WTC11 (cell line): ENCODE data around the gene COL6A3. TPM values are rescaled to one million over a fixed set of nuclear protein-coding genes. Genes with fewer than 3 reads are reported as not detected.

Source experiments
- ATAC-seq: fragments of 200-7000 bp; cut with Tn5 transposase; 2 replicates; pipeline ENCODE4 v1.10.0; 2021; ENCODE audit warnings: mild to moderate bottlenecking, moderate library complexity
- CTCF ChIA-PET: fragments of 300-600 bp; sonication (Branson Sonifier 250); formaldehyde crosslinking; loops from one replicate; lab custom pipeline; 2021; ENCODE audit warnings: antibody characterized with exemption; lab: Charles Lee
- POLR2A ChIA-PET: fragments of 350-600 bp; sonication (Branson Sonifier 250); formaldehyde crosslinking; loops from one replicate; lab custom pipeline; 2021; ENCODE audit warnings: antibody characterized with exemption; lab: Charles Lee
- DNase-seq: peaks from one replicate; pipeline ENCODE4 v3.0.0; 2021; ENCODE audit warnings: low spot score
- H3K27ac Mint-ChIP-seq: 2 replicates; pipeline ENCODE4 v1.8.0; 2021; ENCODE audit warnings: mixed read lengths
- H3K27me3 Mint-ChIP-seq: 2 replicates; pipeline ENCODE4 v1.8.0; 2021; ENCODE audit warnings: low read depth, mild to moderate bottlenecking, moderate library complexity, mixed read lengths
- H3K36me3 Mint-ChIP-seq: 2 replicates; pipeline ENCODE4 v1.8.0; 2021; ENCODE audit warnings: mixed read lengths
- H3K4me1 Mint-ChIP-seq: 2 replicates; pipeline ENCODE4 v1.8.0; 2022; ENCODE audit warnings: mixed read lengths
- H3K4me3 Mint-ChIP-seq: 2 replicates; pipeline ENCODE4 v1.8.0; 2021; ENCODE audit warnings: mild to moderate bottlenecking, moderate library complexity, mixed read lengths
- H3K9me3 Mint-ChIP-seq: 2 replicates; pipeline ENCODE4 v1.8.0; 2021; ENCODE audit warnings: mixed read lengths
- ATF3 ChIP-seq: sonication (generic); formaldehyde crosslinking; conservative IDR thresholded peaks from 2 replicates; pipeline ENCODE4 v1.8.1; 2022; ENCODE audit warnings: mild to moderate bottlenecking, missing genetic modification reagents
- FOXP1 ChIP-seq: sonication (generic); formaldehyde crosslinking; IDR thresholded peaks from 2 replicates; pipeline ENCODE4 v1.8.0; 2022; ENCODE audit warnings: missing genetic modification reagents, mild to moderate bottlenecking, moderate library complexity, borderline replicate concordance
- GABPB1 ChIP-seq: sonication (generic); formaldehyde crosslinking; IDR thresholded peaks from 2 replicates; pipeline ENCODE4 v1.8.1; 2023; ENCODE audit warnings: mild to moderate bottlenecking, missing genetic modification reagents
- GTF2I ChIP-seq: fragments of 250-450 bp; sonication (Bioruptor Pico); conservative IDR thresholded peaks from 2 replicates; pipeline ENCODE4 v1.4.0; 2021; ENCODE audit warnings: mild to moderate bottlenecking
- HMGXB4 ChIP-seq: sonication (generic); formaldehyde crosslinking; IDR thresholded peaks from 2 replicates; pipeline ENCODE4 v1.8.1; 2023; ENCODE audit warnings: mild to moderate bottlenecking, moderate library complexity, missing genetic modification reagents
- JAZF1 ChIP-seq: fragments of 250-450 bp; sonication (Bioruptor Pico); IDR thresholded peaks from 2 replicates; pipeline ENCODE4 v1.9.0; 2021; ENCODE audit warnings: moderate library complexity, mild to moderate bottlenecking, inconsistent platforms
- KAT7 ChIP-seq: sonication (generic); formaldehyde crosslinking; IDR thresholded peaks from 2 replicates; pipeline ENCODE4 v1.8.1; 2023; ENCODE audit warnings: missing genetic modification reagents, mild to moderate bottlenecking, borderline replicate concordance
- MYBL2 ChIP-seq: sonication (generic); formaldehyde crosslinking; IDR thresholded peaks from 2 replicates; pipeline ENCODE4 v1.8.1; 2023; ENCODE audit warnings: mild to moderate bottlenecking, moderate library complexity, missing genetic modification reagents
- NFYB ChIP-seq: sonication (generic); formaldehyde crosslinking; conservative IDR thresholded peaks from 2 replicates; pipeline ENCODE4 v1.8.0; 2022; ENCODE audit warnings: low read depth, missing genetic modification reagents
- NR1H2 ChIP-seq: sonication (generic); formaldehyde crosslinking; IDR thresholded peaks from 2 replicates; pipeline ENCODE4 v1.9.0; 2021; ENCODE audit warnings: mild to moderate bottlenecking, moderate library complexity, missing genetic modification reagents
- NR2C2 ChIP-seq: sonication (generic); formaldehyde crosslinking; IDR thresholded peaks from 2 replicates; pipeline ENCODE4 v1.8.0; 2022; ENCODE audit warnings: mild to moderate bottlenecking, missing genetic modification reagents
- OVOL2 ChIP-seq: fragments of 250-450 bp; sonication (Bioruptor Pico); IDR thresholded peaks from 2 replicates; pipeline ENCODE4 v1.9.0; 2021; ENCODE audit warnings: mild to moderate bottlenecking, borderline replicate concordance
- PREB ChIP-seq: sonication (generic); formaldehyde crosslinking; IDR thresholded peaks from 2 replicates; pipeline ENCODE4 v1.8.1; 2022; ENCODE audit warnings: mild to moderate bottlenecking, missing genetic modification reagents, moderate library complexity, borderline replicate concordance
- RELA ChIP-seq: sonication (generic); formaldehyde crosslinking; IDR thresholded peaks from 2 replicates; pipeline ENCODE4 v1.8.1; 2022; ENCODE audit warnings: missing genetic modification reagents, mild to moderate bottlenecking, borderline replicate concordance
- SMAD3 ChIP-seq: sonication (generic); formaldehyde crosslinking; IDR thresholded peaks from 2 replicates; pipeline ENCODE4 v1.8.0; 2022; ENCODE audit warnings: missing genetic modification reagents, mild to moderate bottlenecking, borderline replicate concordance
- SMAD4 ChIP-seq: sonication (generic); formaldehyde crosslinking; IDR thresholded peaks from 2 replicates; pipeline ENCODE4 v1.8.0; 2022; ENCODE audit warnings: mild to moderate bottlenecking, missing genetic modification reagents
- ZNF263 ChIP-seq: sonication (generic); formaldehyde crosslinking; IDR thresholded peaks from 2 replicates; pipeline ENCODE4 v1.8.1; 2022; ENCODE audit warnings: low read depth, mild to moderate bottlenecking, moderate library complexity, missing genetic modification reagents
- total RNA-seq: library from RNA; stranded (reverse); gene quantifications from 3 replicates; pipeline ENCODE4 v1.2.3, GENCODE V29; 2021
- TF ChIP-seq, protein P1 (sequence below): sonication (generic); formaldehyde crosslinking; IDR thresholded peaks from 2 replicates; pipeline ENCODE4 v1.8.1; 2023; ENCODE audit warnings: mild to moderate bottlenecking, missing genetic modification reagents
- TF ChIP-seq, protein P2 (sequence below): sonication (generic); formaldehyde crosslinking; IDR thresholded peaks from 2 replicates; pipeline ENCODE4 v1.8.1; 2023; ENCODE audit warnings: mild to moderate bottlenecking, missing genetic modification reagents

COL6A3 gene
- total RNA-seq, 1 experiment from 2014 or later = 2.6 TPM

DNA sequence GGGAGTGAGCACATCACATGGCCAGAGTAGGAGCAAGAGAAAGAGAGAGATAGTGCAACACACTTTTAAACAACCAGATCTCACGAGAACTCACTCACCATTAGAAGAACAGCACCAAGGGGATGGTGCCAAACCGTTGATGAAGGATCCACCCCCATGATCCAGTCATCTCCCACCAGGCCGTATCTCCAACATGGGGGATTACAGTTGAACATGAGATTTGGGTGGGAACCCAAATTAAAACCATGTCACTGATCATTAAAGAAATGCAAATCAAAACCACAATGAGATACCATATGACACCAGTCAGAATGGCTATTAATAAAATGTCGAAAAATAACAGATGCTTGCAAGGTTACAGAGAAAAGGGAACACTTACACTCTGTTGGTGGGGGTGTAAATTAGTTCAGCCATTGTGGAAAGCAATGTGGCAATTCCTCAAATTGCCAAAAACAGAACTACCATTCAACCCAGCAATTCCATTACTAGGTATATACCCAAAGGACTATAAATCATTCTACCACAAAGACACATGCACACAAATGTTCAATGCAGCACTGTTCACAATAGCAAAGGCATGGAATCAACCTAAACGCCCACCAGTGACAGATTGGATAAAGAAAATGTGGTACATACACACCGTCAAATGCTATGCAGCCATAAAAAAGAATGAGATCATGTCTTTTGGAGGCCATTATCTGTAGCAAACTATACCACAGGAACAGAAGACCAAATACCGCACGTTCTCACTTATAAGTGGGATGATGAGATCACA, 137.1 kb downstream of the COL6A3 start:
- no peak overlapping the region for H3K27ac Mint-ChIP-seq
- DNase-seq (no peak), ATAC-seq (no peak)
- no peaks in the 10 kb centered on the region for H3K36me3 Mint-ChIP-seq
- TF ChIP-seq ZNF263 (CRISPR knock-in tag) = no peak
- TF ChIP-seq MYBL2 (CRISPR knock-in tag) = no peak
- no peak for TF ChIP-seq JAZF1 (CRISPR knock-in tag)
- no peak for TF ChIP-seq FOXP1 (CRISPR knock-in tag)
- no peak for TF ChIP-seq PREB (CRISPR knock-in tag)
- no peak for TF ChIP-seq SMAD4 (CRISPR knock-in tag)
- no peak for TF ChIP-seq RELA (CRISPR knock-in tag)
- TF ChIP-seq ATF3 (CRISPR knock-in tag) = no peak
- no peak for TF ChIP-seq GABPB1 (CRISPR knock-in tag)
- TF ChIP-seq NR1H2 = no peak
- no peak for TF ChIP-seq GTF2I (CRISPR knock-in tag)
- TF ChIP-seq OVOL2 (CRISPR knock-in tag) = no peak
- no peak for TF ChIP-seq NR2C2 (CRISPR knock-in tag)
- TF ChIP-seq SMAD3 (CRISPR knock-in tag) = no peak
- TF ChIP-seq, protein P1, sequence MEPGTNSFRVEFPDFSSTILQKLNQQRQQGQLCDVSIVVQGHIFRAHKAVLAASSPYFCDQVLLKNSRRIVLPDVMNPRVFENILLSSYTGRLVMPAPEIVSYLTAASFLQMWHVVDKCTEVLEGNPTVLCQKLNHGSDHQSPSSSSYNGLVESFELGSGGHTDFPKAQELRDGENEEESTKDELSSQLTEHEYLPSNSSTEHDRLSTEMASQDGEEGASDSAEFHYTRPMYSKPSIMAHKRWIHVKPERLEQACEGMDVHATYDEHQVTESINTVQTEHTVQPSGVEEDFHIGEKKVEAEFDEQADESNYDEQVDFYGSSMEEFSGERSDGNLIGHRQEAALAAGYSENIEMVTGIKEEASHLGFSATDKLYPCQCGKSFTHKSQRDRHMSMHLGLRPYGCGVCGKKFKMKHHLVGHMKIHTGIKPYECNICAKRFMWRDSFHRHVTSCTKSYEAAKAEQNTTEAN = no peak
- TF ChIP-seq, protein P2, sequence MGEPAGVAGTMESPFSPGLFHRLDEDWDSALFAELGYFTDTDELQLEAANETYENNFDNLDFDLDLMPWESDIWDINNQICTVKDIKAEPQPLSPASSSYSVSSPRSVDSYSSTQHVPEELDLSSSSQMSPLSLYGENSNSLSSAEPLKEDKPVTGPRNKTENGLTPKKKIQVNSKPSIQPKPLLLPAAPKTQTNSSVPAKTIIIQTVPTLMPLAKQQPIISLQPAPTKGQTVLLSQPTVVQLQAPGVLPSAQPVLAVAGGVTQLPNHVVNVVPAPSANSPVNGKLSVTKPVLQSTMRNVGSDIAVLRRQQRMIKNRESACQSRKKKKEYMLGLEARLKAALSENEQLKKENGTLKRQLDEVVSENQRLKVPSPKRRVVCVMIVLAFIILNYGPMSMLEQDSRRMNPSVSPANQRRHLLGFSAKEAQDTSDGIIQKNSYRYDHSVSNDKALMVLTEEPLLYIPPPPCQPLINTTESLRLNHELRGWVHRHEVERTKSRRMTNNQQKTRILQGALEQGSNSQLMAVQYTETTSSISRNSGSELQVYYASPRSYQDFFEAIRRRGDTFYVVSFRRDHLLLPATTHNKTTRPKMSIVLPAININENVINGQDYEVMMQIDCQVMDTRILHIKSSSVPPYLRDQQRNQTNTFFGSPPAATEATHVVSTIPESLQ (CRISPR knock-in tag) = no peak
- TF ChIP-seq HMGXB4 (CRISPR knock-in tag) = no peak
- no peak for TF ChIP-seq NFYB
- TF ChIP-seq KAT7 = no peak
- H3K4me1 Mint-ChIP-seq = peaks cover 2% of the 10 kb centered on the region; the same call in 1 of the 2 replicates
- no peaks in the 10 kb centered on the region for H3K9me3 Mint-ChIP-seq
- no peak overlapping the region for H3K4me3 Mint-ChIP-seq
- POLR2A ChIA-PET = no interaction called here
- CTCF ChIA-PET = no interaction called here
- H3K27me3 Mint-ChIP-seq = peaks cover 2% of the 10 kb centered on the region; the same call in 1 of the 2 replicates

Other genes starting within 250 kb of the COL6A3 start
- gene MLPH, start 73.1 kb upstream of the COL6A3 start, total RNA-seq = 7.7 to 10.3 TPM (median 9.7 TPM) in 3 replicates
- gene PRLH, start 152.4 kb upstream of the COL6A3 start, total RNA-seq = not detected in 3 replicates
- 134 to 140 TPM (median 137 TPM) in 3 replicates for gene RAB17, start 176.6 kb upstream of the COL6A3 start, total RNA-seq
- gene LRRFIP1, start 213.4 kb upstream of the COL6A3 start, total RNA-seq = 70.6 to 88.4 TPM (median 71.2 TPM) in 3 replicates